AG04449 (cell line): ENCODE results near the gene TAL1.
"Not testable (repeated sequence)": the region's sequence is repeated elsewhere in the genome, so short reads cannot be mapped to it uniquely, and the experiment has no call there.

Source experiments
- CTCF ChIA-PET: fragments of 350-600 bp; formaldehyde crosslinking; extraction: SDS; loops from one replicate; lab custom pipeline; 2021; ENCODE audit warnings: antibody characterized with exemption; lab: Yijun Ruan, JAX
- POLR2A ChIA-PET: fragments of 400-600, 350-600 bp; formaldehyde crosslinking; extraction: SDS; loops from one replicate; lab custom pipeline; 2020; ENCODE audit warnings: antibody characterized with exemption, inconsistent platforms; lab: Yijun Ruan, JAX
- DNase-seq: peaks from one replicate; pipeline ENCODE4 v3.0.0-alpha.2; 2010; ENCODE audit warnings: low read depth, low spot score
- H3K4me3 ChIP-seq: 2 replicates; pipeline ENCODE4 v1.5.1; 2011; ENCODE audit warnings: low read depth, mild to moderate bottlenecking, control low read depth, low read length
- TF ChIP-seq, protein P1 (sequence below): IDR thresholded peaks from one replicate; pipeline ENCODE4 v1.5.1; 2011; ENCODE audit warnings: mild to moderate bottlenecking, moderate library complexity, low read length, control low read depth, inconsistent platforms; ENCODE audit not compliant: insufficient read depth; ENCODE audit errors: missing control alignments

TAL1 gene

DNA sequence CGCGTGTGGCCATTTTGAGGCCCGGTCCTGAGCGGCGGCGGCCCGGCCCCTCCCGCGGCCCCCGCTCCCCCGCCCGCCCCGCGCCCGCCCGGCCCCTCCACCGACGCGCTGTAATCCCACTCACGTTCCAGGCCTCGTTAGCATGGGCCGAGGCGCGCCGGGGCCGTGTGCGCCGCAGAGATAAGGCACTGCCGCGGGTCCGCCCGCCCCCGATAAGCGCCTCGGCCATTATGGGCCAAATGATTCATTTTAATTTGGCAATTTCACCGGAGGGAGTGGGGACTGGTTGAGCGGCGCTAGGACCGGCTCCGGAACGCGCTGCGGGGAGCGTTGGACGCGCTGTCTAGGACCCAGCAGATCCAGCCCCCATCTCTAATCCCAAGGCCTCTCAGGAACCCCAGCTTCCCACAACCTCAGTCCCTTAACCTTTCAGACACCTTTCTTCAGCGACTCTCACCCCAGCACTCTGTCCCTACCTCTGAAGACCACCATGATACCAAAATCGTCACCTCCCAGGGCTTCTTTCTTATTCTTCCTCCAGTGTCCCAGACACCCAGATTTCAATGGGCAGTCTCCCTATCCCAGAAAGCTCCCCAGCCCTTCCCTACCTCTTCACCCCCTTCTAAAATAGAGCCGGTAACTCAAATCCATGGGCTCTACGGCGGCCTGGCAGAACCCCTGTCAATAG lies at the start of gene TAL1:
Gene TAL1 (minus strand): TSS at position 39 of the 688 bp plus-strand sequence. CDS start 6,337 bp downstream, outside the sequence.
- DNase-seq = no peak
- TF ChIP-seq, protein P1, sequence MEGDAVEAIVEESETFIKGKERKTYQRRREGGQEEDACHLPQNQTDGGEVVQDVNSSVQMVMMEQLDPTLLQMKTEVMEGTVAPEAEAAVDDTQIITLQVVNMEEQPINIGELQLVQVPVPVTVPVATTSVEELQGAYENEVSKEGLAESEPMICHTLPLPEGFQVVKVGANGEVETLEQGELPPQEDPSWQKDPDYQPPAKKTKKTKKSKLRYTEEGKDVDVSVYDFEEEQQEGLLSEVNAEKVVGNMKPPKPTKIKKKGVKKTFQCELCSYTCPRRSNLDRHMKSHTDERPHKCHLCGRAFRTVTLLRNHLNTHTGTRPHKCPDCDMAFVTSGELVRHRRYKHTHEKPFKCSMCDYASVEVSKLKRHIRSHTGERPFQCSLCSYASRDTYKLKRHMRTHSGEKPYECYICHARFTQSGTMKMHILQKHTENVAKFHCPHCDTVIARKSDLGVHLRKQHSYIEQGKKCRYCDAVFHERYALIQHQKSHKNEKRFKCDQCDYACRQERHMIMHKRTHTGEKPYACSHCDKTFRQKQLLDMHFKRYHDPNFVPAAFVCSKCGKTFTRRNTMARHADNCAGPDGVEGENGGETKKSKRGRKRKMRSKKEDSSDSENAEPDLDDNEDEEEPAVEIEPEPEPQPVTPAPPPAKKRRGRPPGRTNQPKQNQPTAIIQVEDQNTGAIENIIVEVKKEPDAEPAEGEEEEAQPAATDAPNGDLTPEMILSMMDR = no peak
- no peak within 1 kb of the TSS for H3K4me3 ChIP-seq
- CTCF ChIA-PET = interaction anchor here (0.7 to 1.2 kb wide), 2 partner anchors 38 to 53 kb away, joined by 3 to 4 read pairs; no protein-coding TSS in a partner anchor
- POLR2A ChIA-PET = no interaction called here

DNA sequence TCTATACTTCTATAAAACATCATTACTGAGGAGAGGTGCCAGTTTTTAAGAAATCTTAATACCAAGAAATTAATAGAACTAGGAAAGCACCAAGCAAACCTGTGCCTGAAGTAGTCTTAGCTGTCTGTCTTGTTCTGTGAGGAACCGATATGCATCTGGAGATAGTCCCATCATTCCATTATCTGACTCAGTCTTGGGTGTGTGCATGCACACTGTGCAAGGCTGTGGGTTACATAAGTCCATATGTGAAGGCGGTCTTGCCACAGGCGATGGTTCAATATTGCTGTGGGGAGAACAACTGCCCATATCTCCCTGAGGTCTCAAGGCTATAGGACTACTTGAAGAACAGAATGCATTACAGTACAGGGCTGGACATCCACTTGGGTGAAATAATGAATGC lies 48.1 kb upstream of the TAL1 start:
- TF ChIP-seq, protein P1 = no peak
- no peak for DNase-seq
- ChIA-PET CTCF (interaction anchor here (1.2 to 2.2 kb wide), 2 partner anchors 17 to 88 kb away, joined by 3 to 10 read pairs; no protein-coding TSS in a partner anchor), POLR2A (no interaction called here)
- no peak overlapping the region for H3K4me3 ChIP-seq

DNA sequence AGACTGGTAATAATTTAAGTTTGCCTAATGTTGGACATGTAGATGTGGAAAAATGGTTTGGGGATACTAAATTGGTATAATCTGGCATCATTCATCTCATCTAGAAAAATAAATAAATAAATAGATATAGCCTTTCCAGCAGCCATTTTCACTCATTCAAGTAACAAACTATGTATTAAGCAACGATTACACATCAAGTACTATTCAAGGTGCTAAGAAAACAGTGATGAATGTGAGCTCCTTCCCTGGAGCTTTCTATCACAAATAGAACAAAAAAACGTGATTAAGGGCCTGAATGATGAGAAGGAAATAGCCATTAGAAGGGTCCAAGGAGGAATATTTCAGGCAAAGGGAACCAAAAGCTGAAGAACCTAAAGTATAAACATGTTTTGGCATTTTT lies 44.8 kb upstream of the TAL1 start:
- ChIA-PET CTCF (interaction anchor here (1.0 to 4.0 kb wide), 2 partner anchors 14 to 98 kb away, joined by 6 to 16 read pairs; no protein-coding TSS in a partner anchor), POLR2A (no interaction called here)

DNA sequence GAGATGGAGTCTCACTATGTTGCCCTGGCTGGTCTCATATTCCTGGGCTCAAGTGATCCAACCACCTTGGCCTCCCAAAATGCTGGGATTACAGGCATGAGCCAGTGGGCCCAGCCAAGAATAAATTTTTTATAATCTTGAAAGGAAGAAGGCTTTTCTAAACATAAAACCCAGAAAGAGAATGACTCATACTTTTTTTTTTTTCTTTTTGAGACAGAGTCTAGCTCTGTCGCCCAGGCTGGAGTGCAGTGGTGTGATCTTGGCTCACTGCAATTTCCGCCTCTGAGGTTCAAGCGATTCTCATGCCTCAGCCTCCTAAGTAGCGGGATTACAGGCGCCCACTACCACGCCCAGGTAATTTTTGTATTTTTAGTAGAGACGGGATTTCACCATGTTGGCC lies 43.8 kb upstream of the TAL1 start:
- H3K4me3 ChIP-seq, POLR2A ChIA-PET, DNase-seq: not testable (repeated sequence)
- CTCF ChIA-PET = interaction anchor here (1.0 to 4.0 kb wide), 2 partner anchors 13 to 97 kb away, joined by 6 to 16 read pairs; no protein-coding TSS in a partner anchor

More for the DNA sequence above, 44.8 kb upstream of the TAL1 start:
- DNase-seq = no peak
- no peak overlapping the region for H3K4me3 ChIP-seq
- TF ChIP-seq, protein P1 = no peak

DNA sequence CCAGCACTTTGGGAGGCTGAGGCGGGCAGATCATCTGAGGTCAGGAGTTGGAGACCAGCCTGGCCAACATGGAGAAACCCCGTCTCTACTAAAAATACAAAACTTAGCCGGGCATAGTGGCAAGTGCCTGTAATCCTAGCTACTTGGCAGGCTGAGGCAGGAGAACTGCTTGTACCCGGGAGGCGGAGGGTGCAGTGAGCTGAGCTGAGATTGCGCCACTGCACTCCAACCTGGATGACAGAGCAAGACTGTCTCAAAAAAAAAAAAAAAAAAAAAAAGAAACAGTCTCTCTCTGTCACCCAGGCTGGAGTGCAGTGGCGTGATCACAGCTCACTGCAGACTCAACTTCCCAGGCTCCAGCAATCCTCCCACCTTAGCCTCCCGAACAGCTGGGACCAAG lies 33.5 kb upstream of the TAL1 start:
- POLR2A ChIA-PET = not testable (repeated sequence)
- CTCF ChIA-PET = interaction anchor here (4.9 to 10.3 kb wide), 3 partner anchors 14 to 88 kb away, joined by 42 to 131 read pairs (median 120); partner anchors contain the start of gene PDZK1IP1

DNA sequence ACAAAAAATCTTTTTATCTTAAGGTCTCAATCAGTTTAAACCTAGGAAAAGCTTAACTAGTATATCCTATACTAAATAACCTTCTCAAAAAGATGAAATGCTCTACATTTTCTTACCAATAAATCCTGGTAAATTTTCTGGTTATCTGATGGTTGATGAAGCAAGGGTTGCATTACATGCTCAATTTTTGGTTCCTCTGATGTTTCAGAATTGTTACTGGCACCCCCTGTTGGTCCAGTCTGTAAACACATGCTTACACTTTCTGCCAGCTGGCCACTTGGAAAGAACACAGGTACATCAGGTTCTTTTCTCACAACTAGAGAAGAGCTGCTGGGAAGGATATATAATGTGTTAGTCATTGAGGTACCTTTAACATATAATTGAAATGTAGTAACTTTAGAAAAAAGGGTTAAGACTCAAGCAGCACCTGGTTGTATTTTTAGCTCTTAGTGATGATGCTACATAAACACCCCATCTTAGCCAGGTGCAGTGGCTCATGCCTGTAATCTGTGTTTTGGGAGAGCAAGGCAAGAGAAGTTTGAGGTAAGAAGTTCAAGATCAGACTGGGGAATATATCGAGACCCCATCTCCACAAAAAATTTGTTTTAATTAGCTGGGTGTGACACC lies 30.9 kb upstream of the TAL1 start:
- no peak for DNase-seq
- no peak overlapping the region for H3K4me3 ChIP-seq
- TF ChIP-seq, protein P1 = peak; percentile 58
- ChIA-PET CTCF (interaction anchor here (0.6 to 10.3 kb wide), 31 partner anchors 8 to 173 kb away, joined by 3 to 131 read pairs (median 4); partner anchors contain the start of genes CMPK1 and PDZK1IP1), POLR2A (no interaction called here)

More for the DNA sequence above, 33.5 kb upstream of the TAL1 start:
- not testable (repeated sequence) for DNase-seq, H3K4me3 ChIP-seq

DNA sequence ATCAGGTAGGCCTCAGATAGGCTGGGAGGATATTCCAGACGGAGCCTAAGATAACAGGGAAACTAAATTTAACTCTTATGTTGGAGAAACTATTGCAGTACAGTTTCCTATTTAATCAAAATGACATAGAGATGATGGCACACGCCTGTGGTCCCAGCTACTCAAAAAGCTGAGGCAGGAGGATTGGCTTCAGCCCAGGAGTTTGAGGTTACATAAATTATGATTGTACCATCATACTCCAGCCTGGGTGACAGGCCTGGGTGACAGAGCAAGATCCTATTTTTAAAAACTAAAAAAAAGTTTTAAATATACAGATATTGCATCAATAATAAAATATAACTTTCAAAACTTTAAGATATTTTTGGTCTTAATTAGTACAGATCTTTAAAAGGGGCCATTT lies 25.2 kb upstream of the TAL1 start:
- POLR2A ChIA-PET = no interaction called here
- CTCF ChIA-PET = interaction anchor here (1.3 to 10.3 kb wide), 2 partner anchors 16 to 80 kb away, joined by 3 to 131 read pairs; no protein-coding TSS in a partner anchor
- no peak for DNase-seq
- TF ChIP-seq, protein P1 = no peak
- H3K4me3 ChIP-seq = no peak overlapping the region
